A549 (cell line): ENCODE data around the gene VSTM4. TPM values are rescaled to one million over a fixed set of nuclear protein-coding genes. Genes with fewer than 3 reads are reported as not detected.

ENCODE experiments used
- ATAC-seq, 2 experiments: fragments of 200-7000 bp in 1 of 2; fragments of >200 bp in 1 of 2; cut with Nextera tagmentation in 1 of 2; cut with Tn5 transposase in 1 of 2; 3 replicates each; pipeline versions ENCODE4 v1.8.0 to v1.9.1; 2018 to 2020; ENCODE audit warnings: mild to moderate bottlenecking in 1 of 2, moderate library complexity in 1 of 2
- CTCF ChIA-PET: fragments of 300-600 bp; sonication (Branson Sonifier 250); formaldehyde crosslinking; extraction: SDS; loops from one replicate; lab custom pipeline; 2021; ENCODE audit warnings: antibody characterized with exemption, inconsistent platforms; lab: Yijun Ruan, JAX
- POLR2A ChIA-PET: fragments of 350-600 bp; formaldehyde crosslinking; extraction: SDS; loops from one replicate; lab custom pipeline; 2021; ENCODE audit warnings: antibody characterized with exemption, inconsistent platforms; lab: Yijun Ruan, JAX
- DNase-seq, 2 experiments: peaks; one replicate each; pipeline versions ENCODE4 v3.0.0 to v3.0.0-alpha.2; 2011 to 2016; ENCODE audit warnings: low read depth in 1 of 2, low spot score in 1 of 2
- FAIRE-seq: peaks from 2 replicates; lab custom pipeline; 2011; peaks lifted over from hg19 to GRCh38; lab: Jason Lieb, UNC
- H3K27ac ChIP-seq, 2 experiments: fragments of >200 bp; sonication (Bioruptor Twin); formaldehyde crosslinking; 3 replicates each; pipeline ENCODE4 v1.5.1; 2016 to 2017
- H3K4me1 ChIP-seq: fragments of >200 bp; sonication (Bioruptor Twin); formaldehyde crosslinking; 3 replicates; pipeline ENCODE4 v1.6.1; 2016
- H3K4me2 ChIP-seq: fragments of >200 bp; sonication (Bioruptor Twin); formaldehyde crosslinking; 3 replicates; pipeline ENCODE4 v1.6.1; 2016
- H3K4me3 ChIP-seq: fragments of >200 bp; sonication (Bioruptor Twin); formaldehyde crosslinking; 3 replicates; pipeline ENCODE4 v1.5.1; 2016
- H3K9me3 ChIP-seq: fragments of >200 bp; sonication (Bioruptor Twin); formaldehyde crosslinking; 3 replicates; pipeline ENCODE4 v1.6.1; 2016
- ATOH8 ChIP-seq: fragments of 250-450 bp; sonication (Bioruptor Pico); IDR thresholded peaks from 2 replicates; pipeline ENCODE4 v1.5.0; 2020; ENCODE audit warnings: low read depth, mild to moderate bottlenecking, moderate library complexity
- CBX2 ChIP-seq: fragments of 200-600 bp; sonication (generic); IDR thresholded peaks from 2 replicates; pipeline ENCODE4 v1.6.1; 2016; ENCODE audit warnings: low read depth, mild to moderate bottlenecking, borderline replicate concordance
- CBX8 ChIP-seq: fragments of 200-600 bp; sonication (generic); IDR thresholded peaks from 2 replicates; pipeline ENCODE4 v1.6.1; 2016
- CHD2 ChIP-seq: fragments of 150-350 bp; IDR thresholded peaks from 2 replicates; pipeline ENCODE4 v1.6.1; 2014; ENCODE audit warnings: low read length; ENCODE audit not compliant: partially characterized antibody
- CHD4 ChIP-seq: fragments of 200-600 bp; sonication (generic); IDR thresholded peaks from 2 replicates; pipeline ENCODE4 v1.6.1; 2016; ENCODE audit warnings: antibody characterized with exemption, mild to moderate bottlenecking, borderline replicate concordance
- CTCF ChIP-seq: fragments of >200 bp; sonication (Bioruptor Twin); formaldehyde crosslinking; IDR thresholded peaks from 3 replicates; pipeline ENCODE4 v1.5.1; 2016
- EHF ChIP-seq: fragments of 250-450 bp; sonication (Bioruptor Pico); IDR thresholded peaks from 2 replicates; pipeline ENCODE4 v1.5.0; 2020; ENCODE audit warnings: mild to moderate bottlenecking
- EP300 ChIP-seq, 2 experiments: fragments of >200 bp; sonication (Bioruptor Twin); formaldehyde crosslinking; IDR thresholded peaks; 2 replicates in 1 of 2; 3 replicates in 1 of 2; pipeline ENCODE4 v1.6.1; 2016 to 2017
- ESRRA ChIP-seq: fragments of 150-350 bp; IDR thresholded peaks from 2 replicates; pipeline ENCODE4 v1.6.1; 2014; ENCODE audit warnings: mild to moderate bottlenecking, low read length, borderline replicate concordance
- FOXS1 ChIP-seq: fragments of 250-450 bp; sonication (Bioruptor Pico); IDR thresholded peaks from 2 replicates; pipeline ENCODE4 v1.5.0; 2020; ENCODE audit warnings: mild to moderate bottlenecking, moderate library complexity
- HDAC2 ChIP-seq: fragments of 200-600 bp; sonication (generic); IDR thresholded peaks from 2 replicates; pipeline ENCODE4 v1.6.1; 2016
- HOXA7 ChIP-seq: fragments of 250-450 bp; sonication (Bioruptor Pico); IDR thresholded peaks from 2 replicates; pipeline ENCODE4 v1.5.0; 2020; ENCODE audit warnings: mild to moderate bottlenecking, moderate library complexity
- HOXB5 ChIP-seq: fragments of 250-450 bp; sonication (Bioruptor Pico); IDR thresholded peaks from 2 replicates; pipeline ENCODE4 v1.5.0; 2020; ENCODE audit warnings: mild to moderate bottlenecking, moderate library complexity
- KDM1A ChIP-seq: fragments of 200-600 bp; sonication (generic); IDR thresholded peaks from 2 replicates; pipeline ENCODE4 v1.6.1; 2016; ENCODE audit warnings: low read depth, mild to moderate bottlenecking
- MAX ChIP-seq: IDR thresholded peaks from 2 replicates; pipeline ENCODE4 v1.6.1; 2012
- NPAS2 ChIP-seq: fragments of 250-450 bp; sonication (Bioruptor Pico); IDR thresholded peaks from 2 replicates; pipeline ENCODE4 v1.8.0; 2022; ENCODE audit warnings: mild to moderate bottlenecking, moderate library complexity, borderline replicate concordance
- POLR2A ChIP-seq: IDR thresholded peaks from 2 replicates; pipeline ENCODE4 v1.6.1; 2012; ENCODE audit warnings: mild to moderate bottlenecking, low read length
- RAD21 ChIP-seq, 2 experiments: fragments of >200 bp in 1 of 2; sonication (Bioruptor Twin) in 1 of 2; formaldehyde crosslinking in 1 of 2; IDR thresholded peaks in 1 of 2; conservative IDR thresholded peaks in 1 of 2; 2 replicates in 1 of 2; 3 replicates in 1 of 2; pipeline ENCODE4 v1.6.1; 2012 to 2018; ENCODE audit warnings: inconsistent platforms in 1 of 2
- RCOR1 ChIP-seq: fragments of 150-350 bp; IDR thresholded peaks from 2 replicates; pipeline ENCODE4 v1.6.1; 2014; ENCODE audit warnings: antibody characterized with exemption, low read length, low read depth
- RNF2 ChIP-seq: fragments of 200-600 bp; sonication (generic); IDR thresholded peaks from 2 replicates; pipeline ENCODE4 v1.6.1; 2016; ENCODE audit warnings: low read depth, mild to moderate bottlenecking, antibody characterized with exemption, moderate library complexity, borderline replicate concordance
- SMC3 ChIP-seq: fragments of >200 bp; sonication (Bioruptor Twin); formaldehyde crosslinking; IDR thresholded peaks from 3 replicates; pipeline ENCODE4 v1.6.1; 2018; ENCODE audit warnings: inconsistent platforms
- SREBF2 ChIP-seq: fragments of 450-650 bp; IDR thresholded peaks from 2 replicates; pipeline ENCODE4 v1.6.1; 2014; ENCODE audit warnings: mild to moderate bottlenecking, moderate library complexity
- ZFP36 ChIP-seq: fragments of 450-650 bp; IDR thresholded peaks from 2 replicates; pipeline ENCODE4 v1.6.1; 2014; ENCODE audit warnings: borderline replicate concordance; ENCODE audit not compliant: partially characterized antibody
- ZNF302 ChIP-seq: fragments of 250-450 bp; sonication (Bioruptor Pico); IDR thresholded peaks from 2 replicates; pipeline ENCODE4 v1.9.0; 2021; ENCODE audit warnings: inconsistent platforms, mild to moderate bottlenecking, moderate library complexity
- ZSCAN20 ChIP-seq: fragments of 250-450 bp; sonication (Bioruptor Pico); IDR thresholded peaks from 2 replicates; pipeline ENCODE4 v1.8.0; 2022; ENCODE audit warnings: mild to moderate bottlenecking, moderate library complexity
- WGBS: methylation state at CpG from one replicate; pipeline ENCODE4 v1.1.6; 2017; ENCODE audit errors: missing lambda C conversion rate; 5-methylcytosine and 5-hydroxymethylcytosine counted together
- polyA plus RNA-seq, 4 experiments: library from polyadenylated mRNA; depleted of rRNA in 3 of 4; stranded (reverse); fragments of >200 nt; fragmentation: RNase III in 1 of 4; extraction: RNeasy Plus Mini Kit Qiagen cat#74134 plus additional on column Dnase treatment in 1 of 4; gene quantifications; 2 replicates in 3 of 4; 3 replicates in 1 of 4; pipeline ENCODE4 v1.2.3, GENCODE V29; 2011 to 2017
- TF ChIP-seq, protein P1 (sequence below): fragments of 150-350 bp; IDR thresholded peaks from 2 replicates; pipeline ENCODE4 v1.6.1; 2014; ENCODE audit warnings: low read depth, mild to moderate bottlenecking, low read length

The VSTM4 gene
- polyA plus RNA-seq, 2 of the 4 experiments (the other 2 are of a cell fraction) = 0.18 to 0.53 TPM

GRCh38 chr10:49104323-49104722 lies 11.0 kb downstream of the VSTM4 start:
- ChIA-PET CTCF (interaction anchor here (0.8 kb wide), 1 partner anchor 448 kb away, joined by 3 read pairs; no protein-coding TSS in a partner anchor), POLR2A (no interaction called here)
- DNase-seq (no peak), ATAC-seq (no peak), FAIRE-seq (no peak)
- Histone ChIP-seq H3K4me2 (no peak overlapping the region), H3K4me1 (no peaks in the 10 kb centered on the region), H3K27ac (no peak overlapping the region), H3K9me3 (no peaks in the 10 kb centered on the region), H3K4me3 (no peak overlapping the region)
- WGBS = 44% methylated on average over 5 of the region's 5 CpGs
- TF ChIP-seq SMC3 (no peak), ZSCAN20 (CRISPR knock-in tag) (no peak), ATOH8 (CRISPR knock-in tag) (no peak)

DNA sequence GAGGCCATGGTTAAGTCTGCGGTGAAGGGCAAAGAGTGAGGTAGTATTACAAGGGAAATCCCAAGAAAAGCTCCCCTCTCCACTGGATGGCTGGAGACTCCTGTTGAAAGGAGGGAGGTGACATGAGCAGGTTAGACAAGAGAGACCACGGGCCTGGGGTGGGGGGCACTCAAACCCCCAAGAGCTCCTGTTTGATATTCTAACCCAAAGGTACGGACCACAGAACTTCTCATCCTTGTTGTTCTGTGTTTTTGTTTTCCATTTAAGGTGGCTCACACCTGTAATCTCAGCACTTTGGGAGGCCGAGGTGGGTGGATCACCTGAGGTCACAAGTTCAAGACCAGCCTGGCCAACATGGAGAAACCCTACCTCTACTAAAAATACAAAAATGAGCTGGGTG lies 11.6 kb downstream of the VSTM4 start:
- Histone ChIP-seq H3K4me2 (no peak overlapping the region), H3K4me3 (no peak overlapping the region), H3K27ac (no peak overlapping the region), H3K9me3 (no peaks in the 10 kb centered on the region), H3K4me1 (no peaks in the 10 kb centered on the region)
- FAIRE-seq (no peak), ATAC-seq (no peak), DNase-seq (no peak)
- ChIA-PET CTCF (no interaction called here), POLR2A (no interaction called here)
- 51% methylated on average over 4 of the region's 4 CpGs for WGBS
- TF ChIP-seq SREBF2 = no peak
- no peak for TF ChIP-seq HDAC2
- TF ChIP-seq POLR2A = no peak
- TF ChIP-seq CBX2 = no peak
- no peak for TF ChIP-seq ZFP36

DNA sequence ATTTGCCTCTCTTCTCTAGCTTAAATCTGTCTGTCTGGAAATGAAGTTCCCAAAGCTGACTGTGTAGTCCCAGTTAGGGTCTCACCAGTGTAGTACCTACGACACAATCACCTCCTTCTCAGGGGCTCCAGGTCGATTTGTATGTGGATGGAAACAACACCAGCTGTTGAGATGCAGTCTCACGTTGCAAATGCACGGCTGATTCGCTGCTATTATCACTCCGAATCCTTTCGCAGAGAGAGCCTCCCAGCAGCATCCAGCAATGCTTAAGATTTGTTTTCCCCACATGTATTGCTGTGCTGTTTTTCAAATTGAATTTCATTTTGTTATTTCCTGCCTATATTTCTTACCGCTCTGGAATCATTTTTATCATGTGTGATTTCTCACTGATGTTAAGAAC lies 16.3 kb downstream of the VSTM4 start:
- ChIA-PET POLR2A (no interaction called here), CTCF (interaction anchor here (0.8 to 1.4 kb wide), 2 partner anchors 10 to 57 kb away, joined by 3 read pairs; no protein-coding TSS in a partner anchor)
- H3K9me3 ChIP-seq = no peaks in the 10 kb centered on the region
- no peak overlapping the region for H3K4me2 ChIP-seq
- H3K4me3 ChIP-seq = no peak overlapping the region
- no peak for DNase-seq
- no peak for ATAC-seq
- H3K27ac ChIP-seq = no peak overlapping the region
- 58% methylated on average over 8 of the region's 8 CpGs for WGBS
- no peak for FAIRE-seq
- no peak for TF ChIP-seq RCOR1
- TF ChIP-seq HOXA7 = no peak
- TF ChIP-seq CHD2 = no peak
- TF ChIP-seq KDM1A = no peak
- TF ChIP-seq ZNF302 = no peak
- no peak for TF ChIP-seq NPAS2 (CRISPR knock-in tag)
- TF ChIP-seq CHD4 = no peak
- TF ChIP-seq MAX = no peak
- TF ChIP-seq CBX8 = no peak
- TF ChIP-seq RAD21 (conservative IDR thresholded peaks at IDR 0.05 in 1 of 2, IDR thresholded peaks at IDR 0.05 in 1 of 2) = no peak
- no peak for TF ChIP-seq FOXS1 (CRISPR knock-in tag)
- TF ChIP-seq EHF (CRISPR knock-in tag) = no peak
- TF ChIP-seq ESRRA = no peak
- TF ChIP-seq RNF2 = no peak
- no peak for TF ChIP-seq EP300 (IDR thresholded peaks at IDR 0.05)
- TF ChIP-seq, protein P1, sequence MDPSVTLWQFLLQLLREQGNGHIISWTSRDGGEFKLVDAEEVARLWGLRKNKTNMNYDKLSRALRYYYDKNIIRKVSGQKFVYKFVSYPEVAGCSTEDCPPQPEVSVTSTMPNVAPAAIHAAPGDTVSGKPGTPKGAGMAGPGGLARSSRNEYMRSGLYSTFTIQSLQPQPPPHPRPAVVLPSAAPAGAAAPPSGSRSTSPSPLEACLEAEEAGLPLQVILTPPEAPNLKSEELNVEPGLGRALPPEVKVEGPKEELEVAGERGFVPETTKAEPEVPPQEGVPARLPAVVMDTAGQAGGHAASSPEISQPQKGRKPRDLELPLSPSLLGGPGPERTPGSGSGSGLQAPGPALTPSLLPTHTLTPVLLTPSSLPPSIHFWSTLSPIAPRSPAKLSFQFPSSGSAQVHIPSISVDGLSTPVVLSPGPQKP = no peak
- no peak for TF ChIP-seq CTCF
- TF ChIP-seq ZSCAN20 (CRISPR knock-in tag) = no peak
- TF ChIP-seq HOXB5 (CRISPR knock-in tag) = no peak
- H3K4me1 ChIP-seq = no peaks in the 10 kb centered on the region
